GM12878 (cell line): ENCODE results near the gene ADGRF1. TPM values are rescaled to one million over a fixed set of nuclear protein-coding genes. Genes with fewer than 3 reads are reported as not detected.

Experiments used
- polyA plus RNA-seq, 11 experiments: library from polyadenylated mRNA; depleted of rRNA in 4 of 11; unstranded in 6 of 11; stranded (reverse) in 5 of 11; fragments of >200 nt; fragmentation: Nextera tagmentation in 4 of 11; fragmentation: Illumina TruSeq in 1 of 11; extraction: Ambion mirVana in 4 of 11; extraction: Trizol in 1 of 11; gene quantifications; 1 replicate in 1 of 11; 2 replicates in 10 of 11; pipeline versions ENCODE4 v1.2.1 to v1.2.3, GENCODE V29; 2011 to 2016; ENCODE audit warnings: inconsistent platforms in 2 of 11, missing spikeins in 2 of 11, low read depth in 1 of 11
- total RNA-seq, 4 experiments: library from RNA; depleted of rRNA in 3 of 4; stranded (reverse); fragments of >200 nt in 3 of 4; fragmentation: Illumina TruSeq in 1 of 4; extraction: Trizol in 1 of 4; gene quantifications; 2 replicates each; pipeline versions ENCODE4 v1.2.1 to v1.2.3, GENCODE V29; 2013 to 2021

ADGRF1 gene
- total and polyA plus RNA-seq, 10 of the 15 experiments (the other 5 are each of a cell fraction or from before 2014, with no cell fraction given) = 0.05 TPM; not detected in 9

Other genes with a start within 250 kb of the ADGRF1 start
- gene MEP1A, start 248.9 kb downstream of the ADGRF1 start, total RNA-seq (2014; rRNA removed) = not detected in 2 replicates
- not detected in 2 replicates for gene MEP1A, start 248.9 kb downstream of the ADGRF1 start, total RNA-seq (2014; rRNA removed; fragmentation: Illumina TruSeq; extraction: Trizol)
- gene MEP1A, start 248.9 kb downstream of the ADGRF1 start, total RNA-seq (2021) = not detected in 2 replicates
- not detected in 2 replicates for gene MEP1A, start 248.9 kb downstream of the ADGRF1 start, polyA plus RNA-seq (2011; rRNA removed)
- gene MEP1A, start 248.9 kb downstream of the ADGRF1 start, polyA plus RNA-seq (2014; fragmentation: Illumina TruSeq; extraction: Trizol) = not detected in 2 replicates
- not detected for gene MEP1A, start 248.9 kb downstream of the ADGRF1 start, polyA plus RNA-seq (2014; fragmentation: Nextera tagmentation; extraction: Ambion mirVana)
- not detected in 2 replicates for gene MEP1A, start 248.9 kb downstream of the ADGRF1 start, polyA plus RNA-seq (2014; rRNA removed)
- not detected for gene MEP1A, start 248.9 kb downstream of the ADGRF1 start, polyA plus RNA-seq (2016; fragmentation: Nextera tagmentation; extraction: Ambion mirVana)
- not detected in 2 replicates for gene ADGRF5, start 120.4 kb downstream of the ADGRF1 start, total RNA-seq (2014; rRNA removed)
- not detected in 2 replicates for gene ADGRF5, start 120.4 kb downstream of the ADGRF1 start, total RNA-seq (2014; rRNA removed; fragmentation: Illumina TruSeq; extraction: Trizol)
- 0.13 TPM in 2 replicates for gene ADGRF5, start 120.4 kb downstream of the ADGRF1 start, total RNA-seq (2021)
- 0.01 TPM in 1 of 2 replicates, not detected in the other for gene ADGRF5, start 120.4 kb downstream of the ADGRF1 start, polyA plus RNA-seq (2011; rRNA removed)
- not detected in 2 replicates for gene ADGRF5, start 120.4 kb downstream of the ADGRF1 start, polyA plus RNA-seq (2014; fragmentation: Illumina TruSeq; extraction: Trizol)
- gene ADGRF5, start 120.4 kb downstream of the ADGRF1 start, polyA plus RNA-seq (2014; fragmentation: Nextera tagmentation; extraction: Ambion mirVana) = not detected
- gene ADGRF5, start 120.4 kb downstream of the ADGRF1 start, polyA plus RNA-seq (2014; rRNA removed) = not detected in 2 replicates
- gene ADGRF5, start 120.4 kb downstream of the ADGRF1 start, polyA plus RNA-seq (2016; fragmentation: Nextera tagmentation; extraction: Ambion mirVana) = not detected